ENCODE measurements around the gene MYCBP. TPM values are rescaled to one million over a fixed set of nuclear protein-coding genes. Genes with fewer than 3 reads are reported as not detected.
"Not testable (repeated sequence)": the region's sequence is repeated elsewhere in the genome, so short reads cannot be mapped to it uniquely, and the experiment has no call there.

Gene MYCBP
- total and polyA plus RNA-seq, 9 donors, result 6.2 to 15.3 (median 12.2) TPM

GRCh38 chr1:38917337-38917736, 44.2 kb upstream of the MYCBP start:
- 84 to 89% (median 87%) methylated on average over 3 of the region's 3 CpGs for WGBS, 3 donors
- intact Hi-C loops (cut with DNase I), result no loop called here
- no peak for DNase-seq
- Histone ChIP-seq H3K4me1 (ENCODE audit: insufficient read depth) (no peaks in the 10 kb centered on the region), H3K9me3 (no peaks in the 10 kb centered on the region), H3K27ac (no peak overlapping the region), H3K4me3 (no peak overlapping the region), H3K27me3 (no peaks in the 10 kb centered on the region), H3K36me3 (no peaks in the 10 kb centered on the region)
- no peak for TF ChIP-seq POLR2A (IDR thresholded peaks at IDR 0.05)

DNA sequence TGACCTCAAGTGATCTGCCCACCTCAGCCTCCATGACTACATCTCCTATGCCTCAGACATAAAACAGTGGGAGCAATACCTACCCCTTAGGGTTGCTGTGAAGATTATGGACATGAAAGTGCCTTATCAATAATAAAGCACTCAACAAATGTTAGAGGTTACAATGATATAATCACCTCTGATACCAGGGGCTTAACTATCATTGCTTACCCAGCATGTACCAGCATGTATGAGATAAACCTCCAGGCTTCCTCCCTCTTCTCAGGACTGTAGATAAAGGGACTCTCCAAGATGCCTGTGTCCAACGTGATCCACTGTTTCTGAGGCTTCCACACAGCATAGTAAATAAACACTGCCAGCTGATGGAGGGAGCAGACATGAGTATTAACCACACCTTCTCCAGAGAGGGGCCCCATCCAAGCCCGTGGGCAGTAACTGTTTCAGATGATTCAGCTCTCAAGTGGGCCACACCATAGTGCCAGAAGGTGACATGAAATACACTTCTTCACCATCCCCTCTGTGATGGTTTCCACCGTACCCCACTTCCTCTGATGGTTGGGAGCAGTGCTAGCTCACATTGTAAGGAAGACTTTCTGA, 42.3 kb upstream of the MYCBP start:
- Histone ChIP-seq H3K27ac (no peak overlapping the region), H3K9me3 (no peaks in the 10 kb centered on the region), H3K4me1 (ENCODE audit: insufficient read depth) (no peaks in the 10 kb centered on the region), H3K27me3 (no peaks in the 10 kb centered on the region), H3K36me3 (no peaks in the 10 kb centered on the region), H3K4me3 (no peak overlapping the region)
- intact Hi-C loops (cut with DNase I), result no loop called here
- WGBS, 3 donors, result 45 to 53% (median 52%) methylated on average over 3 of the region's 3 CpGs
- TF ChIP-seq, protein P1, sequence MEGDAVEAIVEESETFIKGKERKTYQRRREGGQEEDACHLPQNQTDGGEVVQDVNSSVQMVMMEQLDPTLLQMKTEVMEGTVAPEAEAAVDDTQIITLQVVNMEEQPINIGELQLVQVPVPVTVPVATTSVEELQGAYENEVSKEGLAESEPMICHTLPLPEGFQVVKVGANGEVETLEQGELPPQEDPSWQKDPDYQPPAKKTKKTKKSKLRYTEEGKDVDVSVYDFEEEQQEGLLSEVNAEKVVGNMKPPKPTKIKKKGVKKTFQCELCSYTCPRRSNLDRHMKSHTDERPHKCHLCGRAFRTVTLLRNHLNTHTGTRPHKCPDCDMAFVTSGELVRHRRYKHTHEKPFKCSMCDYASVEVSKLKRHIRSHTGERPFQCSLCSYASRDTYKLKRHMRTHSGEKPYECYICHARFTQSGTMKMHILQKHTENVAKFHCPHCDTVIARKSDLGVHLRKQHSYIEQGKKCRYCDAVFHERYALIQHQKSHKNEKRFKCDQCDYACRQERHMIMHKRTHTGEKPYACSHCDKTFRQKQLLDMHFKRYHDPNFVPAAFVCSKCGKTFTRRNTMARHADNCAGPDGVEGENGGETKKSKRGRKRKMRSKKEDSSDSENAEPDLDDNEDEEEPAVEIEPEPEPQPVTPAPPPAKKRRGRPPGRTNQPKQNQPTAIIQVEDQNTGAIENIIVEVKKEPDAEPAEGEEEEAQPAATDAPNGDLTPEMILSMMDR (IDR thresholded peaks at IDR 0.05), result no peak
- TF ChIP-seq EP300 (IDR thresholded peaks at IDR 0.05), result no peak
- TF ChIP-seq POLR2A (IDR thresholded peaks at IDR 0.05), result no peak
- no peak for DNase-seq

DNA sequence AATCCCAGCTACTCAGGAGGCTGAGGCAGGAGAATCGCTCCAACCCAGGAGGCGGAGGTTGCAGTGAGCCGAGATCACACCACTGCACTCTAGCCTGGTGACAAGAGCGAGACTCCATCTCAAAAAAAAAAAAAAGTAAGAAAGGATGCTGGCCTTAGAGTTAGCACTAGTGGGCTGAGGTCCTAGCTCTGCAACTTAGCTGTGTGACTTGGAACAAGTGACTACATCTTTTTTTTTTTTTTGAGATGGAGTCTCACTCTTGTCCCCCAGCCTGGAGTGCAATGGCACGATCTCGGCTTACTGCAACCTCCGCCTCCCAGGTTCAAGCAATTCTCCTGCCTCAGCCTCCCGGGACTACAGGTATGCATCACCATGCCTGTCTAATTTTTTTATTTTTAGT, 41.8 kb upstream of the MYCBP start:
- not testable (repeated sequence) for DNase-seq
- 94 to 98% (median 97%) methylated on average over 8 of the region's 8 CpGs for WGBS, 3 donors

DNA sequence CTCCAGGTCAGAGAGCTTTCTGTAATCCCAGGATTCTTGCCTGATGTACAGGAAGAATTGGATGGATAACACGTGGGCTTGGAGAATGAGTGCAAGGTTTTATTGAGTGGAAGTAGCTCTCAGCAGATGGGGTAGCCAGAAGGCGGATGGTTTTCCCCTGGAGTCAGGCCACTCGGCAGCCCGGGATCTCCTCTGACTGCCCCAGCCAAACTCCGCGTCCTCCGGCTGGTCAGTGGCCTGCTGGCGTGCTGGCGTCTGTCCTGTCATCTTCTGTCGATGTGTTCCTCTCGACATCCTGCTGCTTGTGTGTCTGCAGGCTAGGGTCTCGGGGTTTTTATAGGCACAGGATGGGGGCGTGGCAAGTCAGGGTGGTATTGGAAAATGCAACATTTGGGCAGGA, 35.7 kb upstream of the MYCBP start:
- no peak for TF ChIP-seq EP300 (IDR thresholded peaks at IDR 0.05)
- no peak for TF ChIP-seq POLR2A (IDR thresholded peaks at IDR 0.05)
- TF ChIP-seq, protein P1 (IDR thresholded peaks at IDR 0.05), result no peak
- H3K4me3 ChIP-seq, result no peak overlapping the region
- intact Hi-C loops (cut with DNase I), result no loop called here
- no peak for DNase-seq
- H3K9me3 ChIP-seq, result no peaks in the 10 kb centered on the region
- no peaks in the 10 kb centered on the region for H3K4me1 ChIP-seq (ENCODE audit: insufficient read depth)
- no peaks in the 10 kb centered on the region for H3K27me3 ChIP-seq
- no peak overlapping the region for H3K27ac ChIP-seq
- no peaks in the 10 kb centered on the region for H3K36me3 ChIP-seq
- 87 to 89% (median 88%) methylated on average over 13 of the region's 13 CpGs for WGBS, 3 donors

More for the DNA sequence above, 41.8 kb upstream of the MYCBP start:
- H3K4me3 ChIP-seq; H3K36me3 ChIP-seq; H3K9me3 ChIP-seq; H3K27me3 ChIP-seq; H3K27ac ChIP-seq; intact Hi-C loops (cut with DNase I); H3K4me1 ChIP-seq (ENCODE audit: insufficient read depth): not testable (repeated sequence)

DNA sequence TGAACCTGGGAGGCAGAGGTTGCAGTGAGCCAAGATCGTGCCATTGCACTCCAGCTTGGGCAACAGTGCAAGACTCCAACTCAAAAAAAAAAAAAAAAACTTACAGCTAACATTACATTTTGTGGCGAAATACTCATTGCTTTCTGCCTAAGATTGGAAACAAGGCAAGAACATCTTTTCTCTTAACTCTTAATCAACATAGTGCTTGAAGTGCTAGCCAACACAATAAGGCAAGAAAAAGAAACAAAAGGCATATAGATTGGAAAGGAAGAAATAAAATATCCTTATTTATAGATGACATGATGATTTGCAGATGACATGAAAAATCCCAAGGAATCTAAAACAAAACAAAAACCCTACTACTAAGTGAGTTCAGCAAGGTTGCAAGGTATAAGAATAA, 32.8 kb upstream of the MYCBP start:
- Histone ChIP-seq H3K27me3 (no peaks in the 10 kb centered on the region), H3K9me3 (no peaks in the 10 kb centered on the region), H3K27ac (no peak overlapping the region), H3K4me1 (ENCODE audit: insufficient read depth) (no peaks in the 10 kb centered on the region), H3K4me3 (no peak overlapping the region), H3K36me3 (no peaks in the 10 kb centered on the region)
- 95 to 100% (median 96%) methylated on average over 2 of the region's 2 CpGs for WGBS, 3 donors
- intact Hi-C loops (cut with DNase I), result no loop called here
- no peak for DNase-seq
- TF ChIP-seq POLR2A (IDR thresholded peaks at IDR 0.05) (no peak), EP300 (IDR thresholded peaks at IDR 0.05) (no peak)
- TF ChIP-seq, protein P1 (IDR thresholded peaks at IDR 0.05), result no peak

All from ovary (tissue), 9 donors.